Erythroblast (primary cell): Measurements from ENCODE around the gene CD2BP2.
"Not testable (repeated sequence)": the region's sequence is repeated elsewhere in the genome, so short reads cannot be mapped to it uniquely, and the experiment has no call there.

ENCODE experiments used
- GATA1 ChIP-seq: IDR thresholded peaks from 2 replicates; pipeline ENCODE4 v1.6.1; 2011; ENCODE audit warnings: low read depth, mild to moderate bottlenecking, control low read depth, low read length, moderate library complexity
- POLR2A ChIP-seq: IDR thresholded peaks from 2 replicates; pipeline ENCODE4 v1.6.1; 2011; ENCODE audit warnings: mild to moderate bottlenecking, low read length

DNA sequence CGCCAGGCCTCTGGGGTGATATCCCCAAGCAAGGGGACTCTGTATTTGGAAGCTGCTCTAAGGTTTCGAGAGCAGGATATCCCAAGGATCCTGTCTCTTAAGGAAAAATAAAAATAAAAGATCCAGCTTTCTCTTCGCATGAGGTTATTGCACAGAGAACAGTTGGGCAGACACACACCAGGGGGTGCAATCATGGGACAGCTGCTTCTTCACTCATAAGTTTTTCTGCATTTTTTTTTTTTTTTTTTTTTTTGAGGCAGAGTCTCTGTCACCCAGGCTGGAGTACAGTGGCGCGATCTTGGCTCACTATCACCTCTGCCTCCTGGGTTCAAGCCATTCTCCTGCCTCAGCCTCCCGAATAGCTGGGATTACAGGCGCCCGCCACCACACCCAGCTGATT is 13.1 kb downstream of the CD2BP2 start:
- TF ChIP-seq POLR2A, GATA1: not testable (repeated sequence)
